Adrenal gland (tissue), 12 donors: Measurements from ENCODE around the gene POLR1G. TPM values are rescaled to one million over a fixed set of nuclear protein-coding genes. Genes with fewer than 3 reads are reported as not detected.

Experiments
- DNase-seq, 7 donors: peaks; one replicate each; pipeline ENCODE4 v3.0.0-alpha.2; 2019 to 2020
- H3K27ac ChIP-seq, 5 donors: fragments of 200-600 bp; sonication (generic) in 4 of 5; 1 replicate in 3 of 5; 2 replicates in 2 of 5; pipeline versions ENCODE4 v1.5.1 to v1.8.0; 2016 to 2020; ENCODE audit warnings: mild to moderate bottlenecking in 1 of 5
- H3K27me3 ChIP-seq: fragments of 200-600 bp; 2 replicates; pipeline ENCODE4 v1.8.0; 2021
- H3K36me3 ChIP-seq, 2 donors: fragments of 200-600 bp; replicated peaks in 1 of 2; 1 replicate in 1 of 2; 2 replicates in 1 of 2; pipeline versions ENCODE4 v1.5.1 to v1.8.0; 2018 to 2022
- H3K4me1 ChIP-seq, 2 donors: fragments of 200-600 bp; replicated peaks in 1 of 2; 1 replicate in 1 of 2; 2 replicates in 1 of 2; pipeline versions ENCODE4 v1.5.1 to v1.8.0; 2018 to 2021
- H3K4me3 ChIP-seq, 4 donors: fragments of 200-600 bp; sonication (generic) in 3 of 4; one replicate each; pipeline ENCODE4 v1.5.1; 2016 to 2018
- H3K9me3 ChIP-seq, 3 donors: fragments of 200-600 bp; sonication (generic) in 1 of 3; replicated peaks in 1 of 3; 1 replicate in 2 of 3; 2 replicates in 1 of 3; pipeline versions ENCODE4 v1.5.1 to v1.8.0; 2016 to 2021
- CTCF ChIP-seq, 6 experiments: fragments of 450-650 bp in 4 of 6; fragments of 200-600 bp in 2 of 6; sonication (generic) in 1 of 6; IDR thresholded peaks; 1 replicate in 5 of 6; 2 replicates in 1 of 6; pipeline versions ENCODE4 v1.5.1 to v1.8.0; 2016 to 2021; ENCODE audit warnings: antibody characterized with exemption in 6 of 6, mild to moderate bottlenecking in 2 of 6, moderate library complexity in 1 of 6
- POLR2A ChIP-seq, 2 donors: fragments of 450-650 bp; IDR thresholded peaks; one replicate each; pipeline ENCODE4 v1.6.1; 2017; ENCODE audit warnings: antibody characterized with exemption in 2 of 2, mild to moderate bottlenecking in 2 of 2, moderate library complexity in 1 of 2
- WGBS, 4 donors: extraction: QIAGEN DNeasy Blood & Tissue Kit in 2 of 4; methylation state at CpG; one replicate each; pipeline versions ENCODE4 v1.1.5 to v1.1.7; 2013 to 2017; 5-methylcytosine and 5-hydroxymethylcytosine counted together
- intact Hi-C, 2 donors: fragments of 100-400 bp; cut with DNase I; formaldehyde crosslinking; loops; one replicate each; pipeline versions ENCODE4 v1.14.1 to v1.15.0; 2022 to 2023
- polyA plus RNA-seq, 3 donors: library from polyadenylated mRNA; stranded (reverse); fragments of 200-250 nt in 2 of 3; fragments of 350-450 nt in 1 of 3; fragmentation: Illumina TruSeq in 1 of 3; extraction: RNeasy Lipid Tissue Mini Kit (QIAGEN cat#74804) in 1 of 3; gene quantifications; one replicate each; pipeline ENCODE4 v1.2.3, GENCODE V29; 2013 to 2014
- total RNA-seq, 9 donors: library from RNA; depleted of rRNA in 4 of 9; stranded (reverse); fragments of >200 nt in 4 of 9; fragments of 120-200 nt in 1 of 9; fragmentation: NEBNext Ultra II Directional in 1 of 9; extraction: Animal tissue kit (Norgen Biotek cat#: 25700) in 1 of 9; gene quantifications; one replicate each; pipeline versions ENCODE4 v1.1.0 to v1.2.4, GENCODE V29; 2013 to 2023
- donor health status: healthy with polysubstance abuse.
- donor health status: Bipolar disorder and iron deficiency.
- donor health status: DM: yes; HTN: yes; CAD: no.
- donor health status: DM: no; HTN: no; CAD: no.
- donor health status: DM: no; HTN: no; CAD: no.
- donor health status: DM: yes; HTN: yes; CAD: no.

Gene POLR1G
- total and polyA plus RNA-seq, 12 donors = 3.1 to 11.3 (median 6.7) TPM

GRCh38 chr19:45391346-45391745, 15.1 kb upstream of the POLR1G start:
- intact Hi-C loops = no loop called here
- DNase-seq = no peak
- H3K4me1 ChIP-seq = no peaks in the 10 kb centered on the region
- TF ChIP-seq POLR2A (IDR thresholded peaks at IDR 0.05) = no peak
- no peak for TF ChIP-seq CTCF (IDR thresholded peaks at IDR 0.05)
- H3K9me3 ChIP-seq = no peaks in the 10 kb centered on the region
- H3K36me3 ChIP-seq = no peaks in the 10 kb centered on the region
- WGBS, 4 donors = 76 to 86% (median 81%) methylated on average over 3 of the region's 3 CpGs
- H3K27ac ChIP-seq = no peak overlapping the region
- H3K27me3 ChIP-seq = peaks cover 1% of the 10 kb centered on the region
- no peak overlapping the region for H3K4me3 ChIP-seq

- H3K36me3 ChIP-seq = no peaks in the 10 kb centered on the region
- H3K4me3 ChIP-seq = no peak overlapping the region
- no peak for TF ChIP-seq POLR2A (IDR thresholded peaks at IDR 0.05)
- TF ChIP-seq CTCF (IDR thresholded peaks at IDR 0.05) = no peak
- intact Hi-C loops = no loop called here
- WGBS, 4 donors = 90 to 95% (median 93%) methylated on average over 7 to 21 of the region's 21 CpGs
- H3K4me1 ChIP-seq = no peaks in the 10 kb centered on the region
- DNase-seq = no peak
- H3K27ac ChIP-seq = no peak overlapping the region
- H3K9me3 ChIP-seq = no peaks in the 10 kb centered on the region
- H3K27me3 ChIP-seq = no peaks in the 10 kb centered on the region
Observed at GRCh38 chr19:45391871-45392665, 14.4 kb upstream of the POLR1G start.

GRCh38 chr19:45395821-45396617, 10.4 kb upstream of the POLR1G start:
- H3K9me3 ChIP-seq = no peaks in the 10 kb centered on the region
- peaks cover 3 to 12% of the 10 kb centered on the region in 2 donors for H3K4me1 ChIP-seq
- no peaks in the 10 kb centered on the region for H3K36me3 ChIP-seq
- no peak overlapping the region for H3K4me3 ChIP-seq
- intact Hi-C loops = no loop called here
- TF ChIP-seq POLR2A (IDR thresholded peaks at IDR 0.05) (no peak), CTCF (IDR thresholded peaks at IDR 0.05) (no peak)
- H3K27me3 ChIP-seq = no peaks in the 10 kb centered on the region
- DNase-seq = no peak
- no peak overlapping the region for H3K27ac ChIP-seq
- 63 to 82% (median 66%) methylated on average over 31 to 59 of the region's 59 CpGs for WGBS, 4 donors

- TF ChIP-seq POLR2A (IDR thresholded peaks at IDR 0.05) = no peak
- TF ChIP-seq CTCF (IDR thresholded peaks at IDR 0.05) = no peak
- WGBS, 4 donors = 79 to 92% (median 85%) methylated on average over 4 to 6 of the region's 6 CpGs
- H3K27me3 ChIP-seq = no peaks in the 10 kb centered on the region
- no peak overlapping the region for H3K4me3 ChIP-seq
- H3K4me1 ChIP-seq = peaks cover 16 to 30% of the 10 kb centered on the region in 2 donors
- H3K36me3 ChIP-seq = no peaks in the 10 kb centered on the region
- H3K27ac ChIP-seq = no peak overlapping the region
- no peaks in the 10 kb centered on the region for H3K9me3 ChIP-seq
- intact Hi-C loops = no loop called here
- no peak for DNase-seq
Observed at GRCh38 chr19:45400192-45400591, 6.3 kb upstream of the POLR1G start.
